Measurements from ENCODE around the gene SMARCD2.

SMARCD2 gene

DNA sequence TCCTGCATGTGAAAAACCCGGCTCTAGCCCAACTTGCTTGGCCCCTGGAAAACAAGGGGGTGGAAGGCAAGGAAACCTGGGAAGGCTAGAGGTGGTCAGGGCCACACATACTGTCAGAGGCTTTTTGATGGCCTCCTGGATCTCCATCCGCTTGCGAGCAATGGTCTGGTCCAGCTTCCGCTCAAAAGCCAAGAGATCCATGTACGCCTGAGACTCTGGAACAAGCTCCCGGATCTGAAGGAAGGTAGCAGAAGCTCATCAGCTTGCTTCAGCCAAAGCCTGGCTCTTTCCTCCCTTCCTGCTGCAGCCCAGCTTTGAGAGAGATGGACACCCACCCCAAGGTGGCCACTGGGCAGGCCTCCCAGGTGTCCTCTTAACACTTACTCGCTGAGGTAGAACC is 5.7 kb downstream of the SMARCD2 start:
- Histone ChIP-seq H3K4me3 (ENCODE audit: low read depth in 1 of 2, low read length in 2 of 2) (no peak overlapping the region), H3K36me3 (ENCODE audit: insufficient read depth, low read length) (peaks cover 55% of the 10 kb centered on the region), H3K27ac (ENCODE audit: low read depth, low read length) (peak overlapping the region; percentile 12), H3K4me1 (ENCODE audit: insufficient read depth, low read length) (peaks cover 46% of the 10 kb centered on the region), H3K27me3 (ENCODE audit: control insufficient read depth in 1 of 2, insufficient read depth in 2 of 2, low read length in 2 of 2) (no peaks in the 10 kb centered on the region), H3K9me3 (ENCODE audit: low read length) (no peaks in the 10 kb centered on the region), H3K9ac (ENCODE audit: low read length) (no peak overlapping the region)

- H3K4me3 ChIP-seq (ENCODE audit: low read depth in 1 of 2, low read length in 2 of 2): no peak overlapping the region
- H3K9ac ChIP-seq (ENCODE audit: low read length): no peak overlapping the region
- H3K27ac ChIP-seq (ENCODE audit: low read depth, low read length): no peak overlapping the region
- H3K27me3 ChIP-seq (ENCODE audit: control insufficient read depth in 1 of 2, insufficient read depth in 2 of 2, low read length in 2 of 2): no peaks in the 10 kb centered on the region
- no peaks in the 10 kb centered on the region for H3K9me3 ChIP-seq (ENCODE audit: low read length)
- H3K36me3 ChIP-seq (ENCODE audit: insufficient read depth, low read length): peaks cover 71% of the 10 kb centered on the region
- H3K4me1 ChIP-seq (ENCODE audit: insufficient read depth, low read length): peaks cover 33% of the 10 kb centered on the region
These were observed 7.2 kb downstream of the SMARCD2 start for GRCh38 chr17:63835167-63835720.

DNA sequence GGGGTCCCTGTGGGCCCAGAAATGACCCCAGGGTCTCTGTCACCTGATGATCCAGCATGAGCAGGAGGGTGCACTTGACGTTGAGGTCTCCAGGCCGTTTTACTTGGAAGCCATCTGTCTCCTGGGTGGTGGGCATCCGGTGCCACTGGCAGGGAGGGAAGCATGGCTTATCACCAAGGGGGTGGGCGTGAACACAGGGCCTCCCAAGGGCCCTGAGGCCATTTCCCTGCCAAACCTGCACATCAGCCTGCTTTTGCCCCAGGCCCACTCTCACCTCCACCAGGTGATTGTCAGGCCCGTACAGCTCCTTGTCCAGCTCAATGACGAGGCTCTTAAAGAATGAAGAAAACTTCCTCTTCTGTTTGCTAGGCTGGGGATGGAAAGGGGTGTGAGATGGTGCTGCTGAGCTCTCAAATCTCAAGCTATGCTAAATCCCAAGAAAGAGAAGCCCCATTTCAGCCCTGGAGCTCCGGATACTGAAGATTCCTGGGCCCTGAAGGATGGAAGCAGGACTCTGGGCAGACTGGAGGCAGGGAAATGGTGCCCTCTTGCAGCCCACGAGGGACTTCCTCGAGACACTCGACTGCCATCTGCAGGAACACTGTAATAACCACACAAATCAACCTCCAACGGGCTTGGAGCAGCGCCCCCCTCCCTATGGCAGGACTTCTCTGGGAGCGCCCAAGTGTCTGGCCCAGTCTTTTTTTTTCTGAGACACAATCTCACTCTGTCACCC is 7.9 kb downstream of the SMARCD2 start:
- Histone ChIP-seq H3K27me3 (ENCODE audit: control insufficient read depth in 1 of 2, insufficient read depth in 2 of 2, low read length in 2 of 2) (no peaks in the 10 kb centered on the region), H3K4me1 (ENCODE audit: insufficient read depth, low read length) (peaks cover 29% of the 10 kb centered on the region), H3K9me3 (ENCODE audit: low read length) (no peaks in the 10 kb centered on the region), H3K36me3 (ENCODE audit: insufficient read depth, low read length) (peaks cover 77% of the 10 kb centered on the region), H3K4me3 (ENCODE audit: low read depth in 1 of 2, low read length in 2 of 2) (no peak overlapping the region), H3K9ac (ENCODE audit: low read length) (no peak overlapping the region), H3K27ac (ENCODE audit: low read depth, low read length) (peak overlapping the region; percentile 17)

- Histone ChIP-seq H3K36me3 (ENCODE audit: insufficient read depth, low read length) (peaks cover 83% of the 10 kb centered on the region), H3K4me3 (ENCODE audit: low read depth in 1 of 2, low read length in 2 of 2) (no peak overlapping the region), H3K9ac (ENCODE audit: low read length) (no peak overlapping the region), H3K27me3 (ENCODE audit: control insufficient read depth in 1 of 2, insufficient read depth in 2 of 2, low read length in 2 of 2) (no peaks in the 10 kb centered on the region), H3K4me1 (ENCODE audit: insufficient read depth, low read length) (peaks cover 28% of the 10 kb centered on the region), H3K27ac (ENCODE audit: low read depth, low read length) (no peak overlapping the region), H3K9me3 (ENCODE audit: low read length) (no peaks in the 10 kb centered on the region)
These were observed 8.6 kb downstream of the SMARCD2 start for GRCh38 chr17:63833741-63834373.

GRCh38 chr17:63833026-63833740 is 9.3 kb downstream of the SMARCD2 start:
- Histone ChIP-seq H3K27me3 (ENCODE audit: control insufficient read depth in 1 of 2, insufficient read depth in 2 of 2, low read length in 2 of 2) (no peaks in the 10 kb centered on the region), H3K36me3 (ENCODE audit: insufficient read depth, low read length) (peaks cover 83% of the 10 kb centered on the region), H3K4me3 (ENCODE audit: low read depth in 1 of 2, low read length in 2 of 2) (no peak overlapping the region), H3K9ac (ENCODE audit: low read length) (no peak overlapping the region), H3K4me1 (ENCODE audit: insufficient read depth, low read length) (peaks cover 28% of the 10 kb centered on the region), H3K9me3 (ENCODE audit: low read length) (no peaks in the 10 kb centered on the region), H3K27ac (ENCODE audit: low read depth, low read length) (no peak overlapping the region)

GRCh38 chr17:63832455-63832854 is 10.0 kb downstream of the SMARCD2 start:
- Histone ChIP-seq H3K27ac (ENCODE audit: low read depth, low read length) (no peak overlapping the region), H3K9me3 (ENCODE audit: low read length) (no peaks in the 10 kb centered on the region), H3K4me3 (ENCODE audit: low read depth in 1 of 2, low read length in 2 of 2) (no peak overlapping the region), H3K36me3 (ENCODE audit: insufficient read depth, low read length) (peaks cover 83% of the 10 kb centered on the region), H3K4me1 (ENCODE audit: insufficient read depth, low read length) (peaks cover 25% of the 10 kb centered on the region), H3K27me3 (ENCODE audit: control insufficient read depth in 1 of 2, insufficient read depth in 2 of 2, low read length in 2 of 2) (no peaks in the 10 kb centered on the region), H3K9ac (ENCODE audit: low read length) (no peak overlapping the region)

- H3K27ac ChIP-seq (ENCODE audit: low read depth, low read length): no peak overlapping the region
- H3K4me3 ChIP-seq (ENCODE audit: low read depth in 1 of 2, low read length in 2 of 2): no peak overlapping the region
- H3K9ac ChIP-seq (ENCODE audit: low read length): no peak overlapping the region
- H3K4me1 ChIP-seq (ENCODE audit: insufficient read depth, low read length): peaks cover 22% of the 10 kb centered on the region
- H3K36me3 ChIP-seq (ENCODE audit: insufficient read depth, low read length): peaks cover 79% of the 10 kb centered on the region
- no peaks in the 10 kb centered on the region for H3K27me3 ChIP-seq (ENCODE audit: control insufficient read depth in 1 of 2, insufficient read depth in 2 of 2, low read length in 2 of 2)
- H3K9me3 ChIP-seq (ENCODE audit: low read length): no peaks in the 10 kb centered on the region
These were observed 10.5 kb downstream of the SMARCD2 start for GRCh38 chr17:63832014-63832413.

DNA sequence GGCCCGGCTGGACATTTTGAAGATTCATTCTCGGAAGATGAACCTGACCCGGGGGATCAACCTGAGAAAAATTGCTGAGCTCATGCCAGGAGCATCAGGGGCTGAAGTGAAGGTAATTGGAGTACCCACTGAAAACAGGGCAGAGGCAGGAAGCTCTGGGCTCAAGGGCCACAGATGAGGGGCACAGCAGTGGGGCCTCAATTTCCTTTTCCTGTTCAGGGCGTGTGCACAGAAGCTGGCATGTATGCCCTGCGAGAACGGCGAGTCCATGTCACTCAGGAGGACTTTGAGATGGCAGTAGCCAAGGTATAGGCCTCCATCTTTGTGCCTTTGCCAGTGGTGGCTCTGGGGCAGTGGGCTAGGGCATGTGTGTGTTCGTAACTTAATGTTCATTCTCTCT is 11.0 kb downstream of the SMARCD2 start:
- H3K9ac ChIP-seq (ENCODE audit: low read length): no peak overlapping the region
- H3K36me3 ChIP-seq (ENCODE audit: insufficient read depth, low read length): peaks cover 74% of the 10 kb centered on the region
- no peak overlapping the region for H3K4me3 ChIP-seq (ENCODE audit: low read depth in 1 of 2, low read length in 2 of 2)
- no peaks in the 10 kb centered on the region for H3K27me3 ChIP-seq (ENCODE audit: control insufficient read depth in 1 of 2, insufficient read depth in 2 of 2, low read length in 2 of 2)
- H3K9me3 ChIP-seq (ENCODE audit: low read length): no peaks in the 10 kb centered on the region
- H3K4me1 ChIP-seq (ENCODE audit: insufficient read depth, low read length): peaks cover 19% of the 10 kb centered on the region
- no peak overlapping the region for H3K27ac ChIP-seq (ENCODE audit: low read depth, low read length)

GRCh38 chr17:63830904-63831491 is 11.5 kb downstream of the SMARCD2 start:
- H3K9me3 ChIP-seq (ENCODE audit: low read length): no peaks in the 10 kb centered on the region
- no peaks in the 10 kb centered on the region for H3K27me3 ChIP-seq (ENCODE audit: control insufficient read depth in 1 of 2, insufficient read depth in 2 of 2, low read length in 2 of 2)
- no peak overlapping the region for H3K27ac ChIP-seq (ENCODE audit: low read depth, low read length)
- peaks cover 69% of the 10 kb centered on the region for H3K36me3 ChIP-seq (ENCODE audit: insufficient read depth, low read length)
- H3K4me3 ChIP-seq (ENCODE audit: low read depth in 1 of 2, low read length in 2 of 2): no peak overlapping the region
- peaks cover 24% of the 10 kb centered on the region for H3K4me1 ChIP-seq (ENCODE audit: insufficient read depth, low read length)
- no peak overlapping the region for H3K9ac ChIP-seq (ENCODE audit: low read length)

DNA sequence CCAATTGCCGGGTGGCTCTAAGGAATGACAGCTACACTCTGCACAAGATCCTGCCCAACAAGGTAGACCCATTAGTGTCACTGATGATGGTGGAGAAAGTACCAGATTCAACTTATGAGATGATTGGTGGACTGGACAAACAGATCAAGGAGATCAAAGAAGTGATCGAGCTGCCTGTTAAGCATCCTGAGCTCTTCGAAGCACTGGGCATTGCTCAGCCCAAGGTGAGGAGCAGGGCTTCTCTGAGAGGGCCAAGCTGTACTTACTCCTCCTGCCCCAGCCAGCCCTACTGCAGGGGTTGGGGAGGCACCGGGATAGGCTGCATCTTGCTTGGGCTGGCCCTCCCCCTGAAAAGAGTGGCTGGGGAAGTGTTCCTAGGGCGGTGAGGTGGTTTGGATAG is 12.2 kb downstream of the SMARCD2 start:
- no peak overlapping the region for H3K4me3 ChIP-seq (ENCODE audit: low read depth in 1 of 2, low read length in 2 of 2)
- H3K9ac ChIP-seq (ENCODE audit: low read length): no peak overlapping the region
- peaks cover 31% of the 10 kb centered on the region for H3K4me1 ChIP-seq (ENCODE audit: insufficient read depth, low read length)
- no peaks in the 10 kb centered on the region for H3K27me3 ChIP-seq (ENCODE audit: control insufficient read depth in 1 of 2, insufficient read depth in 2 of 2, low read length in 2 of 2)
- peaks cover 69% of the 10 kb centered on the region for H3K36me3 ChIP-seq (ENCODE audit: insufficient read depth, low read length)
- no peak overlapping the region for H3K27ac ChIP-seq (ENCODE audit: low read depth, low read length)
- no peaks in the 10 kb centered on the region for H3K9me3 ChIP-seq (ENCODE audit: low read length)

- Histone ChIP-seq H3K4me3 (ENCODE audit: low read depth in 1 of 2, low read length in 2 of 2) (peak overlapping the region in 1 of 2 donors; percentile 94), H3K27ac (ENCODE audit: low read depth, low read length) (peak overlapping the region; percentile 95), H3K36me3 (ENCODE audit: insufficient read depth, low read length) (peaks cover 69% of the 10 kb centered on the region)
These were observed 13.5 kb downstream of the SMARCD2 start for GRCh38 chr17:63828936-63829335.

More at GRCh38 chr17:63828936-63829335, 13.5 kb downstream of the SMARCD2 start:
- no peak overlapping the region for H3K9ac ChIP-seq (ENCODE audit: low read length)
- no peaks in the 10 kb centered on the region for H3K27me3 ChIP-seq (ENCODE audit: control insufficient read depth in 1 of 2, insufficient read depth in 2 of 2, low read length in 2 of 2)
- H3K4me1 ChIP-seq (ENCODE audit: insufficient read depth, low read length): peaks cover 31% of the 10 kb centered on the region
- H3K9me3 ChIP-seq (ENCODE audit: low read length): no peaks in the 10 kb centered on the region

Measured in muscle layer of colon (tissue), 2 donors.